Measurements from ENCODE around the gene CATSPER1. TPM values are rescaled to one million over a fixed set of nuclear protein-coding genes. Genes with fewer than 3 reads are reported as not detected.

Gene CATSPER1
- total and polyA plus RNA-seq, 2 of the 8 experiments (the other 6 are each of a cell fraction or from before 2014, with no cell fraction given) = not detected

GRCh38 chr11:66003291-66003690, 23.0 kb downstream of the CATSPER1 start:
- Histone ChIP-seq H3K14ac (ENCODE audit: insufficient read length) (no peak overlapping the region), H3K4me3 (ENCODE audit: extremely low read depth in 1 of 4, insufficient read depth in 2 of 4, low read depth in 3 of 4, low read length in 4 of 4) (peak overlapping the region; percentile 67 to 99 (median 94)), H2BK5ac (ENCODE audit: low read depth, low read length) (no peak overlapping the region), H3K9me3 (ENCODE audit: insufficient read depth in 2 of 2, low read depth in 1 of 2, low read length in 1 of 2) (no peaks in the 10 kb centered on the region), H3K4ac (replicated peaks; ENCODE audit: insufficient read length, low read depth, low read length) (no peak overlapping the region), H3K4me1 (replicated peaks in 1 of 4; ENCODE audit: control insufficient read depth in 3 of 4, insufficient read depth in 4 of 4, low read length in 3 of 4) (peaks cover 0 to 16% (median 6%) of the 10 kb centered on the region in 4 experiments; a peak in 5 of 7 replicates), H3K4me2 (ENCODE audit: insufficient read depth in 1 of 2, low read depth in 2 of 2, low read length in 2 of 2) (peak overlapping the region; percentile 75 to 83), H2BK12ac (ENCODE audit: low read depth, low read length) (no peak overlapping the region), H2BK20ac (ENCODE audit: low read length) (no peak overlapping the region), H4K20me1 (replicated peaks in 1 of 2; ENCODE audit: control insufficient read depth in 1 of 2, insufficient read depth in 2 of 2, low read length in 2 of 2) (peaks cover 4 to 11% of the 10 kb centered on the region in 2 experiments), H2BK15ac (ENCODE audit: low read length) (no peak overlapping the region), H3K27me3 (replicated peaks in 1 of 4; ENCODE audit: control insufficient read depth in 3 of 4, extremely low read depth in 1 of 4, insufficient read depth in 3 of 4, low read length in 3 of 4) (no peaks in the 10 kb centered on the region), H3K23me2 (ENCODE audit: low read depth, low read length) (0 out of 2 replicates have a peak, but pooled peaks cover 2% of the 10 kb centered on the region), H3K23ac (ENCODE audit: insufficient read length) (no peak overlapping the region), H3K56ac (replicated peaks; ENCODE audit: insufficient read length, low read depth, low read length) (no peak overlapping the region), H3K9ac (replicated peaks in 1 of 4; ENCODE audit: extremely low read depth in 1 of 4, low read depth in 3 of 4, low read length in 3 of 4) (no peak overlapping the region; a peak in 1 of 7 replicates), H4K8ac (ENCODE audit: extremely low read depth, insufficient read depth, low read length) (no peak overlapping the region; the same call in 1 of the 2 replicates), H3K79me1 (ENCODE audit: low read depth, low read length) (peaks cover 8% of the 10 kb centered on the region), H4K5ac (ENCODE audit: insufficient read length, low read depth, low read length) (no peak overlapping the region), H2BK120ac (replicated peaks; ENCODE audit: low read depth, low read length) (no peak overlapping the region), H3K18ac (ENCODE audit: extremely low read depth, low read length) (no peak overlapping the region), H3K27ac (ENCODE audit: low read depth, low read length) (no peak overlapping the region), H2AFZ (ENCODE audit: low read length) (no peak overlapping the region), H2AK5ac (ENCODE audit: low read depth, low read length) (no peak overlapping the region), H3K79me2 (ENCODE audit: control insufficient read depth in 1 of 2, insufficient read depth in 2 of 2, low read length in 2 of 2) (peaks cover 0 to 25% of the 10 kb centered on the region in 2 experiments; a peak in 2 of 4 replicates), H3K36me3 (ENCODE audit: control insufficient read depth in 2 of 4, insufficient read depth in 4 of 4, low read length in 3 of 4) (peaks cover 13 to 31% (median 22%) of the 10 kb centered on the region in 4 experiments), H4K91ac (replicated peaks; ENCODE audit: insufficient read length, low read length) (no peak overlapping the region)
- FAIRE-seq (no peak), DNase-seq (ENCODE audit: low read depth in 1 of 2, low spot score in 2 of 2) (no peak)
- WGBS, 2 experiments (ENCODE audit: extremely low coverage in 1 of 2, insufficient coverage in 1 of 2, insufficient read length in 1 of 2, insufficient replicate concordance in 2 of 2, low coverage in 1 of 2, low lambda C conversion rate in 2 of 2, missing lambda C conversion rate in 1 of 2) = 81% methylated on average over 6 of the region's 6 CpGs; no CpG with 5 or more reads in 1 of the 2 experiments
- ChIA-PET POLR2A (ENCODE audit: partially characterized antibody) (interaction anchor here (1.0 to 1.8 kb wide), 13 partner anchors 9 to 283 kb away, joined by 3 to 15 read pairs (median 5); partner anchors contain the start of genes CST6, FIBP and MUS81), CTCF (ENCODE audit: partially characterized antibody) (interaction anchor here (1.0 to 1.9 kb wide), 5 partner anchors 11 to 143 kb away, joined by 4 to 5 read pairs (median 4); partner anchors contain the start of gene MUS81)
- TF ChIP-seq HDAC6 (IDR thresholded peaks at IDR 0.05; ENCODE audit: low read depth, low read length) (no peak), SP1 (IDR thresholded peaks at IDR 0.05; ENCODE audit: low read depth, low read length) (no peak), CREB1 (IDR thresholded peaks at IDR 0.05) (no peak), CTBP2 (IDR thresholded peaks at IDR 0.05; ENCODE audit: borderline replicate concordance, insufficient read depth, insufficient read length, low read length) (no peak), RAD21 (IDR thresholded peaks at IDR 0.05 in 1 of 2, conservative IDR thresholded peaks at IDR 0.05 in 1 of 2; ENCODE audit: low read depth in 2 of 2, low read length in 2 of 2) (no peak), HDAC2 (IDR thresholded peaks at IDR 0.05; ENCODE audit: borderline replicate concordance in 1 of 2, low read depth in 2 of 2, low read length in 2 of 2) (no peak), SP2 (IDR thresholded peaks at IDR 0.05; ENCODE audit: low read length) (no peak), POLR2AphosphoS5 (IDR thresholded peaks at IDR 0.05; ENCODE audit: low read depth, low read length) (no peak), BACH1 (IDR thresholded peaks at IDR 0.05; ENCODE audit: low read length) (no peak), JUN (IDR thresholded peaks at IDR 0.05; ENCODE audit: low read depth, low read length) (no peak), JUND (IDR thresholded peaks at IDR 0.05; ENCODE audit: low read length) (no peak), CBX8 (IDR thresholded peaks at IDR 0.05; ENCODE audit: borderline replicate concordance, low read depth, low read length) (no peak)
- TF ChIP-seq, protein P1, sequence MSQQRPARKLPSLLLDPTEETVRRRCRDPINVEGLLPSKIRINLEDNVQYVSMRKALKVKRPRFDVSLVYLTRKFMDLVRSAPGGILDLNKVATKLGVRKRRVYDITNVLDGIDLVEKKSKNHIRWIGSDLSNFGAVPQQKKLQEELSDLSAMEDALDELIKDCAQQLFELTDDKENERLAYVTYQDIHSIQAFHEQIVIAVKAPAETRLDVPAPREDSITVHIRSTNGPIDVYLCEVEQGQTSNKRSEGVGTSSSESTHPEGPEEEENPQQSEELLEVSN (IDR thresholded peaks at IDR 0.05) = no peak
